ENCODE data around the gene ATP2C2.

GRCh38 chr16:84354306-84354705 is 14.0 kb upstream of the ATP2C2 start:
- no peak for TF ChIP-seq CTCF (IDR thresholded peaks at IDR 0.05)
- no peak for TF ChIP-seq POLR2A (IDR thresholded peaks at IDR 0.05)
